MM.1S (cell line): Measurements from ENCODE around the gene PPP1R12B.

Experiments
- CTCF ChIP-seq: fragments of 300-600 bp; sonication (generic); IDR thresholded peaks from 2 replicates; pipeline ENCODE4 v1.5.1; 2016; ENCODE audit warnings: antibody characterized with exemption, low read length, mixed read lengths
- EZH2 ChIP-seq: fragments of 300-600 bp; sonication (generic); optimal IDR thresholded peaks from 2 replicates; pipeline ENCODE3; 2017; ENCODE audit warnings: low read depth, mild to moderate bottlenecking, antibody characterized with exemption, low read length, mixed read lengths

GRCh38 chr1:202323731-202324130, 24.8 kb upstream of the PPP1R12B start:
- TF ChIP-seq CTCF (no peak), EZH2 (no peak)
